CMK (cell line): ENCODE data around the gene FZD4.
"Not testable (repeated sequence)": the region's sequence is repeated elsewhere in the genome, so short reads cannot be mapped to it uniquely, and the experiment has no call there.

Experiments used
- DNase-seq: peaks from one replicate; pipeline ENCODE4 v3.0.0-alpha.2; 2010; ENCODE audit warnings: low read depth

Gene FZD4

DNA sequence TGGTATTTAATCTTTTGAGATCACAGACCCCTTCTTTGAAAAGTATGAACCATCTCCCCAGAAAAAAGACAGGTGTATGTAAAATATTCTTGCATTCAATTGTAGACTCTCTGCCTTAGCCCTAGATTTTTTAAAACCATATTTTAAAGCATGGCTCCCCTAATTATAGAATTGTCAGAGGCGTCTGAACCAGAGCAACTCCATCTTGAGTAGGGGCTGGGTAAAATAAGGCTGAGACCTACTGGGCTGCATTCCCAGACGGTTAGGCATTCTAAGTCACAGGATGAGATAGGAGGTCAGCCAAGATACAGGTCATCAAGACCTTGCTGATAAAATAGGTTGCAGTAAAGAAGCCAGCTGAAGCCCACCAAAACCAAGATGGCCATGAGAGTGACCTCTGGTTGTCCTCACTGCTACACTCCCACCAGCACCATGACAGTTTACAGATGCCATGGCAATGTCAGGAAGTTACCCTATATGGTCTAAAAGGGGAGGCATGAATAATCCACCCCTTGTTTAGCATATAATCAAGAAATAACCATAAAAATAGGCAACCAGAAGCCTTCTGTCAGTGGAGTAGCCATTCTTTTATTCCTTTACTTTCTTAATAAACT is 17.9 kb downstream of the FZD4 start:
- DNase-seq: not testable (repeated sequence)

GRCh38 chr11:86934926-86935579 is 20.1 kb downstream of the FZD4 start:
- DNase-seq: no peak

DNA sequence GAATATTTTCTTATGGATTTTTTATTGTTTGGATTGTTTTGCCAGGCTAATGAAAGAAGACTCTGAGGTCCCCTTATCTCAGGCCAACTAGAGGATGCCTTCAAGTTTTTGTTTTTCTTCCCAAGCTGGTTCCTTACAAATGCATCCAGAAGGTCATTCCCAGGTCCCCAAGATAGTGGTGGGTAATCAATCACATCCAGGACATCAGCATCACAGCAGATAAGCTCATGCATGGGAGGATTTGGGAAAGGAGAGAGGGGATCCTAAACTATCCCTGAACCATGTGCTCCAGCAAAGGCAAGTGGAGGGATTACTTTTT is 20.7 kb downstream of the FZD4 start:
- DNase-seq: no peak

DNA sequence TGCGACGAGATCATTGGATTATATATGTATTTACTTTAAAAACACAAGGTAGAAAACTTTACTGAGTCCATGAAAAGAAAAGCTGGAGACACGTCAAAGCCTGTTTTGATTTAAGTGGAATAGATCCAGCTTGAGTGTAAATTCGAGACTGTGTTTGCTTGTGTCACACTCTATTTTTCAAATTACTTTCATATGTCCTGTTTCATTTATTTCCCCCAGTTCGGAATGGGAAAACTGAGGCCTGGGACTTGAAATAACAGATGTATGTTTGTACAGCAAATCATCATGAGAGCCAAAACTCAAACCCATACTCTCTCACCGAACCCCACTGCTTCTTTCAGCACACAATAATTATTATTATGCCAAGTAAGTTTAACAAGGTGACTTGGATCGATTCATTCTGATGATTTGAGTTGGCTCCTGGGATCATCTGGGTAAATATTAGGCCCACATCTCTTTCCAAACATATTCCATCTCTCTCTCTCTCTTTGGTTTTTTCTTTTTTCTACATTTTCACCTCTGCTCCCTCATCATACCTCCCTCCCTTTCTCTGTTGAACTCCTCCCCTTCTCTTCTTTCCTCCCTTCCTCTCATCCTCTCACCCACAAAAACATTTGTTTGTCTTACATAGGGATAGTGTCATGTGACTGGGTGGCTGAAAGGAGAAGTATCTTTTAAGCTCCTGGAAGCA is 21.2 kb downstream of the FZD4 start:
- no peak for DNase-seq

GRCh38 chr11:86932924-86933875 is 22.0 kb downstream of the FZD4 start:
- no peak for DNase-seq

- DNase-seq: no peak
Observed at GRCh38 chr11:86932259-86932585, 23.0 kb downstream of the FZD4 start.

GRCh38 chr11:86931548-86932258 is 23.5 kb downstream of the FZD4 start:
- DNase-seq: no peak

GRCh38 chr11:86930957-86931547 is 24.1 kb downstream of the FZD4 start:
- DNase-seq: no peak

GRCh38 chr11:86926975-86927374 is 28.2 kb downstream of the FZD4 start:
- no peak for DNase-seq

DNA sequence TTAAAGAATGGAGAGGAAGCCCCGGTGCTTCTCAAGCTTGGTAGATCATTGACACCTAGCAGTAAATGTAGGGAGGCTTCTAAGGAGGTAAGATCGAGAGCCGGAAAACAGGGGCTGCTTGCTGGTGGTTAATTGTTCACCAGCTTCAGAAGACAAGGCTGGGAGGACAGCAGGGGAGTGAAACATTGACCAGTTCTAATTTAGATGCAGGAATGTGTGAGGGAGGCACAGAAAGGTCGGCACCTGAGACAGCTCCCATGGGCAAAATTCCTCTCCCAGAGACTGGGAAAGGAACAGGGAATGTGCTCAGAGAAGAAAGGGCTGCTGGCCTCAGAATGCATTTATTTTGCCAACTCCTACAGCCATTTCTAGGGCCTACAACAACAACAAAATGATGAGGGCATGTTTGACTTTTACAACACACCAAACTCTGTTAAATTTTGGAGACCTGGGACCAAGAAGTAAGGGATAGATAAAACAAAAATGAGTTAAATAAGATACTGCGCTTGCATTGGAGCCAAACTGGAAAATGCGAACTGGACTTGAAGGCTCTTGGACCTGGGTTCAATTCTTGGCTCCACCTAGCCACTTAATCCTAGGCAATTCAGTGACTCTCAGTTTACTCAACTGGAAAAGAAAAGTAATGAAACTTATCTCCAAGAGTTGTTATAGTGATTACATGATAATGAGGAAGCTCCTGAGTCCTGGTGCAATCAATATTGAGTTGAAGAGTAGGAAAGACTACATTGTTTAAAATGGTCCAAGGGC is 31.0 kb downstream of the FZD4 start:
- no peak for DNase-seq

DNA sequence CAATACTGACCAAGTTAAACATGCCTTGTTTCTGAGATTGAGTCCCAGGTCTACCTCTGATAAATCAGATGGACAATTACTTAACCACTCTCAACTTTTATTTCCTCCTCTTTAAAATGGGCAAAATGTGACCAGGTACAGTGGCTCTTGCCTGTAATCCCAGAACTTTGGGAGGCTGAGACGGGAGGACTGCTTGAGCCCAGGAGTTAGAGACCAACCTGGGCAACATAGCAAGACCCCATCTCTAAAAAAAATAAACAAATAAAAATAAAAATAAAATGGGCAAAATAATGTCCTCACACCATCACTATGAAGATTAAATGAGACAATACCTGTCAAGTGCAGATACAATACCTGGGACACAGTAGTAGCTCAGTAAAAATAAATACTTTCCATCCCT is 33.0 kb downstream of the FZD4 start:
- no peak for DNase-seq

GRCh38 chr11:86919557-86920210 is 35.5 kb downstream of the FZD4 start:
- no peak for DNase-seq

- DNase-seq: no peak
Observed at GRCh38 chr11:86918973-86919372, 36.2 kb downstream of the FZD4 start.

DNA sequence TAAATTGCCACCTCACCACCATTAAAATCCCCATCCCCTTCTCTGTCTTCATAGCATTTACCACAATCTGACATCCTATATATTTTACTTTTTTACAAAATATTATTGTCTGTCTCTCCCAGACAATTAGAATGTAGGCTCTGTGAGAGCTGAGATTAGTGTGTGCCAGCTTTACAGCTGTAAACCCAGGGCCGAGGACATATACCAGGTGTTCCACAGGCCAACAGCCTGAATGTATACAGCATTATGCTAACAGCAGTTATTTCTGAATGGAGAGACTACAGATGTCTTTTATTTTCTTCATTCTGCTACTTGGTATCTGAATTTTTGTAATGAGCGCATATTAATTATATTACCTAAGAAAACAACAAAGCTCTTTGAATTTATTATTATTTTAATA is 36.7 kb downstream of the FZD4 start:
- no peak for DNase-seq

- no peak for DNase-seq
Observed at GRCh38 chr11:86917589-86917988, 37.6 kb downstream of the FZD4 start.

DNA sequence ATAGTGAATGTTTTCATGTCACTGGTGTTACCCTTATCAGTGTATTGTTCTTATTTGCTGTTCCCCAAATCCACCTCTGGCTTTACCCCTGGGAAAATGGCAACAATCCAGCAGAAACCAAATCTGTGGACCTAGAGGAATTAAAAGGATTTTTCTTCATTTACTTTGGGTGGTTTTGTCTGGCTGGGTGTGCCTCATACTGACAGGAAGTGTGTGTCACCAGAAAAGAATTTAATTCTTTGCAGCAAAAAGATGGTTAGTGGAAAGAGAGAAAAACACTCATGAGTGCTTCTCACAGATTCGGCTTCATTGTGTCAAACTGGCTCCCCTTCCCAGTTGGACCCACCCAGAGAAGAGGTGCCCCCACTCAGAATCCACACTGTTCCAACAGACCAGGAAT is 38.9 kb downstream of the FZD4 start:
- DNase-seq: no peak

DNA sequence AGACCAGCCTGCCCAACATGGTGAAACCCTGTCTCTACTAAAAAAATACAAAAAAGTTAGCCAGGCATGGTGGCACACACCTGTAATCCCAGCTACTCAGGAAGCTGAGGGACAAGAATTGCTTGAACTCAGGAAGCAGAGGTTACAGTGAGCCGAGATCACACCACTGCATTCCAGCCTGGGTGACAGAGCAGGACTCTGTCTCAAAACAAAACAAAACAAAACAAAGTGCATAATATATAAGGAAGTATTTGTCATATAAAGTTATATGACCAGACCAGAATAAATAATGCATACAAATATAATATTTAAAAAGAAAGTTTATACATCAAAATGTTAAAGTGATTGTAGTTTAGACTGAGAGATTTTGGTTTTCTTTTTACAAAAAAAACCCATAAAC is 39.3 kb downstream of the FZD4 start:
- DNase-seq: not testable (repeated sequence)

DNA sequence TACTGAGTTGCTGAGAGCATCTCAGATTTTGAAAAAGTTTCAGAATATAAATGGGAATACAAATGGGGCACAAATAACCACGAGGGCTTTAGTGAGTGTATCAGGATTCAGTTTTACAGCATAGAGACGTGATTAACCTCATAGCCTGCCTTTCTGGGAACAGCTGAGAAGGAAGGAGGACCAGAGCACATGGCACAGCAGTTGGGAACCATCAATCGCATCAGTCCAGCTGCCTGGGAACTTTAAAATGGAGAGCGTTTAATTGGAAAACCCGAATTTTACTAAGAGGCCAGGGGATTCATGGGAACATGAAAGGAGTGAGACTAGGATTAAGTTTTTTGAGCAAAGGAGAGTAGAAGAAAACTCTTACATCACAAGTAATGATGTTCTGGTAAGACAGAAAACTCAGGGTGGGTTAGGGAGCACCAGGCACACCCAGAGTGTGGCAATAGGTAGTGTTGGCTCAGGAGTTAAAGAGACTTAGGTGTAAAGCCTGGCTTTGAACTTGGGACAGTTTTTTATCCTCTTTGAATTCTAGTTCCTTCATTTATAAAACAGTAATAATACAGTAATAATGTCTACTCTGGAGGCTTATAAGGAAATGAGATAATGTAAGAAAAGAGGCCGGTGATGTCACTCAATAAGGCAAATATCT is 40.2 kb downstream of the FZD4 start:
- no peak for DNase-seq

- DNase-seq: no peak
Observed at GRCh38 chr11:86912238-86912637, 43.0 kb downstream of the FZD4 start.

GRCh38 chr11:86910592-86910991 is 44.6 kb downstream of the FZD4 start:
- no peak for DNase-seq
